GM19463 (cell line): ENCODE results near the gene BCR.
"Not testable (repeated sequence)": the region's sequence is repeated elsewhere in the genome, so short reads cannot be mapped to it uniquely, and the experiment has no call there.

ENCODE experiments used
- ATAC-seq: cut with Tn5 transposase; IDR thresholded peaks from one replicate; pipeline ENCODE4 v1.9.1; 2021; ENCODE audit warnings: mild to moderate bottlenecking, moderate library complexity; ENCODE audit not compliant: unreplicated experiment

The BCR gene

DNA sequence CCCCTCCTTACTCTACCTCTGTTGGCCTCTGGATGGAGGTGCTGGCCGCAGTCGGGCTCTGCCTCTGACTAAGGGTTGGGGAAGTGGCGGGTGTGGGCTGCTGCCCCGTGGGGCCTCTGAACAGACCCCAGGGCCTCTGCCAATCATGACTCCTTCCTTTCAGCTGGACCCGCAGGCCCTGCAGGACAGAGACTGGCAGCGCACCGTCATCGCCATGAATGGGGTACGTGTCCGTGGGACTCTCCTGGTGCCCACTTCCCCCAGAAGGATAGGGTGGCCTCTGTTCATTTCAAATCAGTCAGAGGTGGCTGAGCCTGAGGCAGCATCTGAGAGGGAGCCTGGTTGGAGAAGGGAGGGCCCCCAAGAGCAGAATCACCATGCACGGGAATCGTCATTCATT, 129.0 kb downstream of the BCR start:
- ATAC-seq: not testable (repeated sequence)

GRCh38 chr22:23310443-23311097, 130.3 kb downstream of the BCR start:
- not testable (repeated sequence) for ATAC-seq

DNA sequence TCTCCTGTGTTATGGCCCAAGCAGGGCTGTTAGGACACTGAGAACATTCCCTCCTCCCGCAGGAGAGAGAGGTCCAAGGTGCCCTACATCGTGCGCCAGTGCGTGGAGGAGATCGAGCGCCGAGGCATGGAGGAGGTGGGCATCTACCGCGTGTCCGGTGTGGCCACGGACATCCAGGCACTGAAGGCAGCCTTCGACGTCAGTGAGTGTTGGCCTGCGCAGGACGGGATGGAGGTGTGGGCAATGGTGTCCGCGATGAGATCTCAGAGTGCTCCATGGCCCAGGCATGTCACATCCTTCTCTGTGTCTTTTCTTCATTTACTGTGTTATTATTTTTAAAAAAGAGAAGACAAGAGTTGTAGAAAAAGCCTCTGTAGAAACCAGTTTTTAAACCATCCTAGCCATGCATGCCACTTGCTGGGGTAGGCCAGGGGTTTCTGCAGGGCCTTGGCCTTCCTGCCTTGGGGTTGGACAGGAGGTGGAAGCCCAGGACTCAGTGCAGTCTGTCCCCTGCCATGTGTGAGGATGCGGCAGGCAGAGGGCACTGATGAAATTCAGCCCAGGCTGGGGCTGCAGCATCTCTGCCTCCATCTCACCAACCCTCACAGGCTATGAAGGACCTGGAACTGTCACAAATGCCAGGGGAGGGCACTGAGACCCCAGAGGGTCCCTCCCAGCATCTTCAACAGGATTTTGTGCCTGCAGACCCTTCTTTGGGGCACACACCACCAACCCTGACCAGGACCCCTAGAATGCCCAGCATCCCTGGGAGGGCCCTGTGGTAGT, 131.5 kb downstream of the BCR start:
- ATAC-seq: not testable (repeated sequence)

- no peak for ATAC-seq
These were observed 133.7 kb downstream of the BCR start for GRCh38 chr22:23313791-23314567.

DNA sequence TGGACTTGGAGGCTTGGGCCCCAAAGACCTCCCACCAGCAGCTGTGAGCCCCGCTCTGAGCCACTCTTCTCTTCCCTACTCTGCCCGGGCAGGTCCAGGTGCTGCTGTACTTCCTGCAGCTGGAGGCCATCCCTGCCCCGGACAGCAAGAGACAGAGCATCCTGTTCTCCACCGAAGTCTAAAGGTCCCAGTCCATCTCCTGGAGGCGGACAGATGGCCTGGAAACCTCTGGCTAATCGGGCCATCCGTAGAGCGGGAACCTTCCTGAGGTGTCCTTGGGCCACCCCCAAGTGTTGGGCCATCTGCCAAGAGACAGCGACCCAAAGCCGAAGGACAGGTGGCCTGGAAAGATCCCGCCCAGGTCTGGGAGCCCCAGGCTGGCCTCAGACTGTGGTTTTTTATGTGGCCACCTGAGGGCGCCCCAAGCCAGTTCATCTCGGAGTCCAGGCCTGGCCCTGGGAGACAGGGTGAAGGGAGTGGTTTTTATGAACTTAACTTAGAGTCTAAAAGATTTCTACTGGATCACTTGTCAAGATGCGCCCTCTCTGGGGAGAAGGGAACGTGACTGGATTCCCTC, 135.1 kb downstream of the BCR start:
- ATAC-seq: no peak

GRCh38 chr22:23316596-23316995, 136.3 kb downstream of the BCR start:
- not testable (repeated sequence) for ATAC-seq

DNA sequence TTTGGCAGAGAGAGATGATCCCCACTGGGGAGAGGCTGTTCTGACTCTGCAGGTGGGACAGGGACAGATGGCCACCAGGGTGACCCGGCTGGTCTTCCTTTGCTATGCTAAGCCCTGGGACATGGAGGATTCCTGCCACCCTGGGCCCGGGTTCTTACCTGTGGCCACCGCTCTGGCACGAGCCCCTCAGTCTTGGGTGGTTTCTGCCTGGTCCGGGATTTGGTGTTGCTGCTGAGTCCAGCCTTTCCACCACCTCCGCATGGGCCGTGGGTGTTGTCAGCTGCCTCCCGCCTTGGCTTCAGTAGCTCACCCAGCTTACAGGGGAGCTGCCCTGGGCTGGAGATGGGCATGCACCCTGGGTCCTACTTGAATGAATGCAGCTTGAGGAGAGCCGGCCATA, 138.0 kb downstream of the BCR start:
- ATAC-seq: not testable (repeated sequence)

GRCh38 chr22:23322497-23323080, 142.3 kb downstream of the BCR start:
- ATAC-seq: not testable (repeated sequence)

- not testable (repeated sequence) for ATAC-seq
These were observed 143.8 kb downstream of the BCR start for GRCh38 chr22:23323960-23324688.

- ATAC-seq: no peak
These were observed 144.9 kb downstream of the BCR start for GRCh38 chr22:23325183-23325582.

DNA sequence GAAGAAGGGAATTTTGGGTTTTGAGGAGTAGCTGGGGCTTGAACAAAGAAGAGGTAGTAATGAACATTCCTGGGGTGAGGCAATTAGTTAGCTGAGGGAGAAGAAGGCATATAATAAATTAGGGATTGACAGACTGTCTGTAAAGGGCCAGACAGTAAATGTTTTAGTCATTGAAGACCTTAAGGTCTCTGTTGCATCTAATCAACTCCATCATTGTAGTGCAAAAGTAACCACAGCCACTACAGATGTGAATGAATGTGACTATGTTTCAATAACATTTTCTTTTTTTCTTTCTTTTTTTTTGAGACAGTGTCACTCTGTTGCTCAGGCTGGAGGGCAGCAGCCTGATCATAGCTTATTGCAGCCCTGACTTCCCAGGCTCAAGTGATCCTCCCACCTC, 153.5 kb downstream of the BCR start:
- not testable (repeated sequence) for ATAC-seq

DNA sequence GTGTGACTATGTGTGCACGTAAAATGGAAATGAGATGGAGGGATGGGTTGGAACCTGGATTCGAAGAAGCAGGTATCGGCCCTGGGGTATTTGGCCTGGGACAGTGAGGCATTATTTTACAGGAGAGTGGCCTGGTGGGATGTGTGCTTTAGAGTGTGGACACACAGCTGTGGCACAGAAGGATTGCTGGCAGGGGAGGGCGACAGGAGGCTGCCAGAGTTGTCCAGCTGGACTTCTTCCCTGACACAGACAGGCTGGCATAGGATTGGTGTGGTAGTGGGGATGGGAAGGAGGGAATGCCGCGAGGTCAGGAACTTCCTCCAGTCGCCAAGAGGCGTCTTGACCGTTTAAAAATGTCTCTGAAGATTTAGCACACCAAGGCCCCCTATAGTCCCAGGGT, 157.4 kb downstream of the BCR start:
- ATAC-seq: not testable (repeated sequence)

DNA sequence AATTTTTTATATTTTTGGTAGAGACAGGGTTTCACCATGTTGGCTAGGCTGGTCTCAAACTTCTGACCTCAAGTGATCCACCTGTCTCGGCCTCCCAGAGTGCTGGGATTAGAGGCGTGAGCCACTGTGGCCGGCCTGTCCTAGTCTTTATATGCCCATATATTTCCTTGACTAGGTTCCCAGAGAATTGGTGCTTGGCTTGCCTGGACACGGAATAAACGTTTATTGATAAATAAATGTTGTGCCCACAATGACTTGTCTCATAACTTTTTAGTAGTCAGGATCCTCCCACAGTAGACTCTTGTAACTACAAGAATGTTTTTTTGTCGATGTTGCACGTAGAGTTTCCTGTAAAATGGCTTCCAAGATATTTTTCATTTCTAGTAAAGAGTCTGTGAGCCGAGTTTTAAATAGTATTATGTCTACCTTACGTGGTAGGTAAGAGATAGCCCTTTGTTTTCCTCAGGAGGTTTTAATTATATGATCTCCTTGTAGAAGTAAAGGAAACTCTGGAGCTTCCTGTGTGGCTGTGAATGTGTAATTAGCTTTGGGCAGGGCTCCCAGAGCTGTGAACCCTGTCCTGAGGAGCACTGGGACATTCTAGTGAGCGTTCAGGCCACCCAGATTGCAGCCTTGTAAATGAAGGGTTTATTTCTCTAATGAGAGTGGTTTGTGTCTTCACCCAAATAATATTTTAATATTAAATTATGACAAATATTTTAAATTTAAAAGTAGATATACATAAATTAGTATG, 161.8 kb downstream of the BCR start:
- not testable (repeated sequence) for ATAC-seq

- ATAC-seq: no peak
These were observed 171.0 kb downstream of the BCR start for GRCh38 chr22:23351321-23351720.

GRCh38 chr22:23353004-23353403, 172.7 kb downstream of the BCR start:
- ATAC-seq: no peak

GRCh38 chr22:23353696-23354095, 173.4 kb downstream of the BCR start:
- no peak for ATAC-seq

GRCh38 chr22:23356094-23356493, 175.8 kb downstream of the BCR start:
- no peak for ATAC-seq

GRCh38 chr22:23357053-23357452, 176.7 kb downstream of the BCR start:
- ATAC-seq: no peak

GRCh38 chr22:23359583-23360123, 179.3 kb downstream of the BCR start:
- no peak for ATAC-seq
